Activated T-helper 2 cell treated with anti-CD3 and anti-CD28 coated beads, Interferon-gamma antibody, Interleukin-2, Interleukin-4, amounts not matched to agents 10 μg/mL and 5 μg/mL and 100 μg/mL, durations not matched to agents 14 hours and 24 hours and 36 hours (primary cell): ENCODE data around the gene CLEC11A. TPM values are rescaled to one million over a fixed set of nuclear protein-coding genes. Genes with fewer than 3 reads are reported as not detected.

Experiments used
- DNase-seq: peaks from one replicate; pipeline ENCODE4 v3.0.0; 2021; ENCODE audit warnings: low spot score
- H3K27ac Mint-ChIP-seq: one replicate; pipeline ENCODE4 v1.8.0; 2021; ENCODE audit warnings: mixed read lengths
- H3K27me3 Mint-ChIP-seq: one replicate; pipeline ENCODE4 v1.8.0; 2021; ENCODE audit warnings: low read depth, mixed read lengths
- H3K36me3 Mint-ChIP-seq: one replicate; pipeline ENCODE4 v1.8.0; 2021; ENCODE audit warnings: low read depth, mixed read lengths
- H3K4me1 Mint-ChIP-seq: one replicate; pipeline ENCODE4 v1.8.0; 2021; ENCODE audit warnings: low read depth, mixed read lengths
- H3K4me3 Mint-ChIP-seq: one replicate; pipeline ENCODE4 v1.8.0; 2021; ENCODE audit warnings: low read depth, mild to moderate bottlenecking, moderate library complexity, mixed read lengths
- H3K9me3 Mint-ChIP-seq: one replicate; pipeline ENCODE4 v1.8.0; 2021; ENCODE audit warnings: mixed read lengths
- intact Hi-C: fragments of 100-400 bp; cut with micrococcal nuclease; formaldehyde crosslinking; loops from one replicate; pipeline ENCODE4 v1.15.1; 2023
- total RNA-seq: library from RNA; stranded (reverse); gene quantifications from 2 replicates; pipeline ENCODE4 v1.2.3, GENCODE V29; 2022

Gene CLEC11A
- total RNA-seq, 1 donor from 2014 or later, result 1.2 TPM

DNA sequence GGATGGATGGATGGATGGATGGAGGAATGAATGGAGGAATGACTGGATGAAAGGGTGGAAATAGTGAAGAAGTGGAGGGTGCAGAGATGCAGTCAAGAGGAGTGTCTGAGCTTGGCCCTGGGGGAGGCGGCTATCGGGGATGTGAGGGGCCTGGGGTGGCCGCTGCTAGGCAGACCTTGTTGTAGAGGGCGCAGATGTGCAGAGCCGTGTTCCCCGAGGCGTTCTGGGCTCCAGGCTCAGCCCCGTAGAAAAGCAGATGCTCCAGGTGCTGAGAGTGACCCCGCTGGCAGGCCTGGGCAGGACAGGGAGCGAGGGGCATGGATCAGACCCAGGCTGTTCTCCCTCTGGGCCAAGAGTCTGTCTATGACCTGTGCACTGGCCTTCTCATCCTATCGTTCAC, 12.0 kb upstream of the CLEC11A start:
- intact Hi-C loops, result no loop called here
- Mint-ChIP-seq H3K27ac (no peak overlapping the region), H3K27me3 (peaks cover 23% of the 10 kb centered on the region)

GRCh38 chr19:50711805-50712204, 11.4 kb upstream of the CLEC11A start:
- Mint-ChIP-seq H3K4me3 (no peak overlapping the region), H3K27ac (no peak overlapping the region), H3K4me1 (peaks cover 5% of the 10 kb centered on the region), H3K9me3 (no peaks in the 10 kb centered on the region), H3K36me3 (no peaks in the 10 kb centered on the region), H3K27me3 (peaks cover 26% of the 10 kb centered on the region)
- intact Hi-C loops, result no loop called here
- DNase-seq, result no peak

More for the DNA sequence above, 12.0 kb upstream of the CLEC11A start:
- no peak for DNase-seq
- Mint-ChIP-seq H3K36me3 (no peaks in the 10 kb centered on the region), H3K4me3 (no peak overlapping the region), H3K4me1 (peaks cover 5% of the 10 kb centered on the region), H3K9me3 (no peaks in the 10 kb centered on the region)

DNA sequence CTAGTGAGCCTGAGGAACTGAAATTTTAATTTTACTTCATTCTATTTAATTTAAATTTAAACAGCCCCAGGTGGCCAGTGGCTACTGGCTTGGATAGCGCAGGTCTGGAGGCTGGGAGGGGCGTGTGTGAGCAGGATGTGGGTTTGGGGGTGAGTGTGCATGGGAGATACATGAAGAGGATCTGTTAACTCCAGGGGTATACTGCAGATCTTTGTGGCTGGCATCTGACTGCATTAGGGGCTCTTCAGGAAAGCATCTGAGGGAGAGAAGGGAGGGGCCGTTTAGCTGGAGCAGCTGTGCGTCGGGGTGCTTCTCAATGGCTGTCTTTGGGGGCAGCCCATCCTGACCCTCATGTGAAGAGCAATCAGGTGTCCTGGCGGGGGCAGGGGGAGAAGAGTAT, 10.3 kb upstream of the CLEC11A start:
- Mint-ChIP-seq H3K4me3 (no peak overlapping the region), H3K27me3 (peaks cover 34% of the 10 kb centered on the region), H3K36me3 (no peaks in the 10 kb centered on the region), H3K4me1 (peaks cover 5% of the 10 kb centered on the region), H3K9me3 (no peaks in the 10 kb centered on the region), H3K27ac (no peak overlapping the region)
- DNase-seq, result no peak
- intact Hi-C loops, result no loop called here

- intact Hi-C loops, result no loop called here
- no peak overlapping the region for H3K27ac Mint-ChIP-seq
- no peak for DNase-seq
- no peak overlapping the region for H3K4me3 Mint-ChIP-seq
- peaks cover 5% of the 10 kb centered on the region for H3K4me1 Mint-ChIP-seq
- H3K27me3 Mint-ChIP-seq, result peaks cover 36% of the 10 kb centered on the region
- no peaks in the 10 kb centered on the region for H3K9me3 Mint-ChIP-seq
- no peaks in the 10 kb centered on the region for H3K36me3 Mint-ChIP-seq
Observed at GRCh38 chr19:50713556-50714236, 9.5 kb upstream of the CLEC11A start.

DNA sequence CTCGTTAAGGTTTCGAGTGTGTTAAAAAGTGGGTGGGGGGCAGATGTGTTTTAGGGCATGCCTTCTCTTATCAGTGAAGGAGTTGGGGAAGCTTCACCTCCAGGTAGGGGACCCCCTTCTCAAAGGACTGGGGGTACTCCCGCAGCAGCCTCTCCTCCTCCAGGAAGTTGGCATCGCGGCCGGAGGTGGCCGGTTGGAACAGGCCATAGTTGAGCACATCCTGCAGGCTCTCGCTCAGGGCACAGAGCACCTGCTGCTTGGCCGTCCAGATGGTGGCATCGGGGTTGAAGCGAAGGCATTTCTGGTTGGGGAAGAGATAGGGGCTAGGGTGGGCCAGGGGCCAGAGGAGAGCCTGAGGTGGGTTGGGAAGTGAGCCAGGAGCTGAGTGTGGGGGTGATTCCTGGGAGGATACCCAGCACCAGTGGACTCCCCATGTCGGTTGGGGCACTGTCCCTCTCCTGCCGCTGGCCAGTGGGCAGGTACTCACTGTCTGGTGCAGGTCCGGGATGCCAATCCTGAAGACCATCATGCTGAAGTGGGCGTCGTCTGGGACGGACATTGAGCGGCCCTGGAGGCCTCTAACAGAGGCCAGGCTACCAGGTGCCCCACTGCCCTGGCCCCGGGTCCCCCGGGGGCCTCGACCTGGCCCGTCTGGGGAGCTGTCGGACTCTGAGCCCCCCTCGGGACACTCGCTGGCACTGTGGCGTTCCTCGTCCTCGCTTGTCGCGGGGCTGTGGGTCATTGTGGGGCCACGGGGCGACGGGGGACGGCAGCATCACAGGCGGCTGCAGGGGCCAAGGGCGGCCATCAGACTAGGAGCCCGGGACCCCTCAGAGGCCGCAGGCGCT, 6.8 kb upstream of the CLEC11A start:
- intact Hi-C loops, result no loop called here
- Mint-ChIP-seq H3K27ac (no peak overlapping the region), H3K27me3 (peaks cover 49% of the 10 kb centered on the region), H3K36me3 (no peaks in the 10 kb centered on the region), H3K9me3 (no peaks in the 10 kb centered on the region), H3K4me1 (peaks cover 5% of the 10 kb centered on the region), H3K4me3 (no peak overlapping the region)
- no peak for DNase-seq

GRCh38 chr19:50717026-50717723, 6.0 kb upstream of the CLEC11A start:
- Mint-ChIP-seq H3K27ac (no peak overlapping the region), H3K9me3 (no peaks in the 10 kb centered on the region), H3K27me3 (peaks cover 57% of the 10 kb centered on the region), H3K4me1 (peaks cover 5% of the 10 kb centered on the region), H3K36me3 (no peaks in the 10 kb centered on the region), H3K4me3 (no peak overlapping the region)
- intact Hi-C loops, result no loop called here
- no peak for DNase-seq

- Mint-ChIP-seq H3K27me3 (peaks cover 63% of the 10 kb centered on the region), H3K36me3 (no peaks in the 10 kb centered on the region), H3K27ac (no peak overlapping the region), H3K4me1 (peaks cover 4% of the 10 kb centered on the region), H3K9me3 (no peaks in the 10 kb centered on the region), H3K4me3 (no peak overlapping the region)
- intact Hi-C loops, result no loop called here
- no peak for DNase-seq
Observed at GRCh38 chr19:50717891-50718254, 5.3 kb upstream of the CLEC11A start.

DNA sequence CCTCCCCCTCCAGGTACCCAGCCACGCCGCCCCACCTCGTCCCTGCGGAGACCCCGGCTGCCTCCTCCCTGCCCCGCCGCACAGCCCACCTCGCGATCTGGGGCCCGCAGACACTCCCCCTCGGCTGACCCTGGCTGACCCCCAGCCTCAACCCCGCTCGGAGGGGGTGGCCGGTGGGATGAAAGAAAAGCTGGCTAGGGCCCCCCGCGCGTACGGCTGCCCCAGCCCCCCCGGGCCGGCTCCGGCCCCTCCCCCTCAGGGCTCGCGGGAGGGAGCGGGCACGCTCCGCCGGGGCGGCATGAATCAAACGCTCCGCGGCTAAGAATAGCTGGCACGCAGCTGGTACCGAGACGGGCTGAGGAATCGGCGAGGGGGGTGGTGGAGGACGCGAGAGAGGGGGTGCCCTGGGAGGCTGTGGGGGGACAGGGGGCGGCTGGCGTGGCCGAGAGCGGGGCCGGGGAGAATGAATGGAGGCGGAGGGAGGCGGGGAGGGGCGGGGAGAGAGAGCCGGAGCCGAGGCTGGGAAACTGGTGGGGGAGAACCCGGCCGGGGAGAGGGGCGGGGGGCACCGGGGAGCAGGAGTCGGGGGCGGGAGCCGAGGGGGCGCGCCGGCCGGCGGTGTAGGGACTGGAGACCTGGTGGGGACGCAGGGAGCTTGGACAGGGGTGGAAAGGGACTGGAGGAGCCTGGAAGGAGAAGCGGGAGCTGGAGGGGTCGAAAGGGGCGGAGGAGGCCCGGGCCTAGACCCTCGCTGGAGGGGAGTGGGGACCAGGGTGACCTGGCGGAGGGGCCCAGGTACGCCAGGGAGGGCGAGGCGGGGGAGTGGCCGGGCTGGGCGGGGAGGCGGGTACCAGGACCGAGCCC, 4.7 kb upstream of the CLEC11A start:
- Mint-ChIP-seq H3K27ac (no peak overlapping the region), H3K4me1 (peaks cover 3% of the 10 kb centered on the region), H3K27me3 (peaks cover 61% of the 10 kb centered on the region), H3K36me3 (no peaks in the 10 kb centered on the region), H3K4me3 (no peak overlapping the region), H3K9me3 (no peaks in the 10 kb centered on the region)
- no peak for DNase-seq
- intact Hi-C loops, result no loop called here

DNA sequence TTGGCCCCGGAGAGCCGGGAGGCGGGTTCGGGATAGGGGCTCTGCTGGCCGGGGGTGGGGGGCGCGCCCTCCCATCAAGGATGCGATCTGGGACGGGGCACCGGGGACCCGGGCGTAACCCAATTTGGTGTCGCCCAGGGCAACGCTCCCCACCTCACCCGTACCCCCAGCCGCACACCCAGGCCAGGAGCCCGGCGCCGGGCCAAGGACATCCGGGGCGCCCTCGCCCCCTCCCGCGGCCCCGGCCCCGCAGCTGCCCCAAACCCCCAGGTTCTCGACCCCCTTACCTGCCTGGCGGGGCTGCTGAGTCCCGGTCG, 4.1 kb upstream of the CLEC11A start:
- intact Hi-C loops, result no loop called here
- Mint-ChIP-seq H3K9me3 (no peaks in the 10 kb centered on the region), H3K27me3 (peaks cover 62% of the 10 kb centered on the region), H3K36me3 (no peaks in the 10 kb centered on the region), H3K27ac (no peak overlapping the region), H3K4me1 (peaks cover 3% of the 10 kb centered on the region), H3K4me3 (no peak overlapping the region)
- no peak for DNase-seq

DNA sequence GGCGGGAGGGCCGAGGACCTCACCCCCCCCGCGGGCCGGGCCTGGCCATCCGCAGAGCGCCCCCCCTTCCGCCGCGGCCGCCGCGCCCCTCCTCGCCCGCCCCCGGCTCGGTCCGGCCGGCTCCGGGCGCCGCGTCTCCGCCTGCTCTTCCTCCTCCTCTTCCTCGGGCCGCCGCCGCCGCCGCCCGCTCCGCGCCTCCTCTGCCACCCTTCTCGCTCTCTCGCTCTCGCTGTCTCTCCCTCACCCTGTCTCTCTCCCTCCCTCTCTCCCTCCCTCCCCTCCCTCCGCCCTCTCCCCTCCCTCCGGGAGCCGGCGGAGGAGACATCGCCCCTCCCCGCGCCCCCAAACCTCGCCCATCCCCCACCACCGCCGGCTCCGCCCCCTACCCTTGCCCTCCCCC, 3.6 kb upstream of the CLEC11A start, which contains the start of gene SHANK1:
TSS of gene SHANK1 (minus strand) at position 237 of the 400 bp plus-strand sequence. CDS start 2,883 bp downstream, outside the sequence.
- peaks cover 3% of the 10 kb centered on the region for H3K4me1 Mint-ChIP-seq
- peaks cover 63% of the 10 kb centered on the region for H3K27me3 Mint-ChIP-seq
- H3K9me3 Mint-ChIP-seq, result no peaks in the 10 kb centered on the region
- no peak within 1 kb of the TSS for H3K27ac Mint-ChIP-seq
- intact Hi-C loops, result no loop called here
- no peaks in the 10 kb centered on the region for H3K36me3 Mint-ChIP-seq
- DNase-seq, result no peak
- no peak within 1 kb of the TSS for H3K4me3 Mint-ChIP-seq

- Mint-ChIP-seq H3K36me3 (no peaks in the 10 kb centered on the region), H3K4me1 (peaks cover 3% of the 10 kb centered on the region), H3K27ac (no peak overlapping the region), H3K4me3 (no peak overlapping the region), H3K9me3 (no peaks in the 10 kb centered on the region), H3K27me3 (peaks cover 57% of the 10 kb centered on the region)
- intact Hi-C loops, result no loop called here
- no peak for DNase-seq
Observed at GRCh38 chr19:50720181-50720920, 2.8 kb upstream of the CLEC11A start.

DNA sequence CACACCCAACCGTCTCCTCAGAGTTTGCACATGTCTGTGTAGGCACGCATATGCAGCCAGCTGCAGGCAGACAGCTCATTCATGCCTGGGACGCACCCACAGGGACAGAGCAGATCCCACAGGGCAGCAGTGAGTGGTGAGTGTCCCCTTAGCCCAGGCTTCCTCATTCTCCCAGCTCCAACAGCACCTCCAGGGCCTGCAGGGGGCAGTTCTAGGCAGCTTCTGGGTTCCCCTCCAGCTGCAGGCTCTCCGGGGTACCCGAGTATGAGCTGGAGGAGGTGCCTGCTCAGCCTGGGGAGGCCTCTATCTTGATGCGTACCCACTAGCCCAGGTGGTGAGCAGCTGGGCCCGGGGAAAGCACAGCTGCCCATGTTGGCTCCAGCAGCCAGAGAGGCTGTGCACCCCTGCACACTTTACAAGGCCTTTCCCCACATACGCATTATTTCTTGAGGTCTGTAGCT, 2.2 kb upstream of the CLEC11A start:
- H3K4me3 Mint-ChIP-seq, result no peak overlapping the region
- no peak overlapping the region for H3K27ac Mint-ChIP-seq
- no peaks in the 10 kb centered on the region for H3K36me3 Mint-ChIP-seq
- intact Hi-C loops, result no loop called here
- peaks cover 55% of the 10 kb centered on the region for H3K27me3 Mint-ChIP-seq
- H3K9me3 Mint-ChIP-seq, result no peaks in the 10 kb centered on the region
- H3K4me1 Mint-ChIP-seq, result peaks cover 6% of the 10 kb centered on the region
- DNase-seq, result no peak
